ENCODE data around the gene ZKSCAN1. TPM values are rescaled to one million over a fixed set of nuclear protein-coding genes. Genes with fewer than 3 reads are reported as not detected.

The ZKSCAN1 gene
- total RNA-seq, 1 experiment from 2014 or later = 70.3 TPM

- Histone ChIP-seq H3K27me3 (ENCODE audit: insufficient read depth, low read depth) (no peaks in the 10 kb centered on the region), H3K4me3 (no peak overlapping the region), H2AFZ (no peak overlapping the region), H3K9me3 (ENCODE audit: insufficient read depth, low read depth) (no peaks in the 10 kb centered on the region), H3K9me2 (ENCODE audit: insufficient read depth) (no peaks in the 10 kb centered on the region), H3K4me2 (no peak overlapping the region), H3K36me3 (ENCODE audit: low read depth) (peaks cover 38% of the 10 kb centered on the region), H3K79me2 (ENCODE audit: low read depth) (no peaks in the 10 kb centered on the region), H3F3A (ENCODE audit: insufficient read depth, low read depth) (peaks cover 15% of the 10 kb centered on the region), H3K4me1 (replicated peaks; ENCODE audit: insufficient read depth) (peaks cover 8% of the 10 kb centered on the region; the same call in 1 of the 2 replicates), H4K20me1 (ENCODE audit: insufficient read depth) (0 out of 2 replicates have a peak, but pooled peaks cover 4% of the 10 kb centered on the region), H3K27ac (no peak overlapping the region)
- POLR2A ChIA-PET (ENCODE audit: unreplicated experiment) = interaction anchor here (0.6 kb wide), 1 partner anchor 53 kb away, joined by 7 read pairs; no protein-coding TSS in a partner anchor
- no peak for TF ChIP-seq CTCF (conservative IDR thresholded peaks at IDR 0.05)
- no peak for TF ChIP-seq EZH2 (IDR thresholded peaks at IDR 0.05; ENCODE audit: low read depth)
- CTCF ChIA-PET = no interaction called here
- DNase-seq = no peak
- no TSS peak for BruUV-seq (replicated peaks)
- intact Hi-C loops (cut with micrococcal nuclease; ENCODE audit: unreplicated experiment) = no loop called here
These were observed 14.2 kb downstream of the ZKSCAN1 start for GRCh38 chr7:100029596-100029995.

GRCh38 chr7:100033526-100033925 lies 18.1 kb downstream of the ZKSCAN1 start:
- Histone ChIP-seq H3K4me2 (no peak overlapping the region), H3K4me1 (replicated peaks; ENCODE audit: insufficient read depth) (no peaks in the 10 kb centered on the region), H3F3A (ENCODE audit: insufficient read depth, low read depth) (no peaks in the 10 kb centered on the region), H4K20me1 (ENCODE audit: insufficient read depth) (no peaks in the 10 kb centered on the region; the same call in 1 of the 2 replicates), H2AFZ (no peak overlapping the region), H3K27ac (no peak overlapping the region), H3K27me3 (ENCODE audit: insufficient read depth, low read depth) (no peaks in the 10 kb centered on the region), H3K4me3 (no peak overlapping the region), H3K36me3 (ENCODE audit: low read depth) (peaks cover 51% of the 10 kb centered on the region), H3K9me3 (ENCODE audit: insufficient read depth, low read depth) (no peaks in the 10 kb centered on the region), H3K9me2 (ENCODE audit: insufficient read depth) (no peaks in the 10 kb centered on the region), H3K79me2 (ENCODE audit: low read depth) (no peaks in the 10 kb centered on the region)
- CTCF ChIA-PET = no interaction called here
- no peak for DNase-seq
- intact Hi-C loops (cut with micrococcal nuclease; ENCODE audit: unreplicated experiment) = no loop called here
- BruUV-seq (replicated peaks) = no TSS peak
- POLR2A ChIA-PET (ENCODE audit: unreplicated experiment) = no interaction called here
- TF ChIP-seq EZH2 (IDR thresholded peaks at IDR 0.05; ENCODE audit: low read depth) = no peak
- TF ChIP-seq CTCF (conservative IDR thresholded peaks at IDR 0.05) = no peak

GRCh38 chr7:100034871-100035510 lies 19.6 kb downstream of the ZKSCAN1 start:
- no TSS peak for BruUV-seq (replicated peaks)

More at GRCh38 chr7:100034871-100035510, 19.6 kb downstream of the ZKSCAN1 start:
- Histone ChIP-seq H3K4me2 (no peak overlapping the region), H2AFZ (no peak overlapping the region), H3K4me3 (no peak overlapping the region), H3F3A (ENCODE audit: insufficient read depth, low read depth) (no peaks in the 10 kb centered on the region; the same call in 1 of the 2 replicates), H3K4me1 (replicated peaks; ENCODE audit: insufficient read depth) (no peaks in the 10 kb centered on the region), H4K20me1 (ENCODE audit: insufficient read depth) (no peaks in the 10 kb centered on the region; the same call in 1 of the 2 replicates), H3K27ac (no peak overlapping the region), H3K9me2 (ENCODE audit: insufficient read depth) (no peaks in the 10 kb centered on the region), H3K79me2 (ENCODE audit: low read depth) (no peaks in the 10 kb centered on the region), H3K9me3 (ENCODE audit: insufficient read depth, low read depth) (no peaks in the 10 kb centered on the region), H3K27me3 (ENCODE audit: insufficient read depth, low read depth) (no peaks in the 10 kb centered on the region), H3K36me3 (ENCODE audit: low read depth) (peaks cover 51% of the 10 kb centered on the region)
- CTCF ChIA-PET = no interaction called here
- intact Hi-C loops (cut with micrococcal nuclease; ENCODE audit: unreplicated experiment) = no loop called here
- no peak for TF ChIP-seq CTCF (conservative IDR thresholded peaks at IDR 0.05)
- no peak for TF ChIP-seq EZH2 (IDR thresholded peaks at IDR 0.05; ENCODE audit: low read depth)
- no peak for DNase-seq
- POLR2A ChIA-PET (ENCODE audit: unreplicated experiment) = no interaction called here

Data from PC-9 (cell line).